Left ventricle myocardium inferior (tissue), 1 donor: ENCODE measurements around the gene TSKU. TPM values are rescaled to one million over a fixed set of nuclear protein-coding genes. Genes with fewer than 3 reads are reported as not detected.

Source experiments
- DNase-seq: peaks from one replicate; pipeline ENCODE4 v3.0.0-alpha.2; 2020
- H3K27ac ChIP-seq: fragments of 200-600 bp; replicated peaks from 2 replicates; pipeline ENCODE4 v1.8.0; 2021
- H3K27me3 ChIP-seq: fragments of 200-600 bp; 2 replicates; pipeline ENCODE4 v1.8.0; 2021; ENCODE audit warnings: low read depth
- H3K36me3 ChIP-seq: fragments of 200-600 bp; 2 replicates; pipeline ENCODE4 v1.8.0; 2021
- H3K4me1 ChIP-seq: fragments of 200-600 bp; 2 replicates; pipeline ENCODE4 v1.8.0; 2021
- H3K4me3 ChIP-seq: fragments of 200-600 bp; 2 replicates; pipeline ENCODE4 v1.8.0; 2021; ENCODE audit warnings: mild to moderate bottlenecking, moderate library complexity
- H3K9me3 ChIP-seq: fragments of 200-600 bp; replicated peaks from 2 replicates; pipeline ENCODE4 v1.8.0; 2021
- intact Hi-C: fragments of 100-400 bp; cut with micrococcal nuclease; formaldehyde crosslinking; loops from one replicate; pipeline ENCODE4 v1.11.0; 2022
- total RNA-seq: library from RNA; stranded (reverse); fragmentation: NEBNext Ultra II Directional; extraction: Animal tissue kit (Norgen Biotek cat#: 25700); gene quantifications from one replicate; pipeline ENCODE4 v1.2.1, GENCODE V29; 2021
- TF ChIP-seq, protein P1 (sequence below): fragments of 200-600 bp; IDR thresholded peaks from 2 replicates; pipeline ENCODE4 v1.8.0; 2021; ENCODE audit warnings: antibody characterized with exemption, mild to moderate bottlenecking, borderline replicate concordance
- donor health status: DM: no; HTN: yes; CAD: no; lungs with severe emphysema.

The TSKU gene
- total RNA-seq, 1 donor from 2014 or later, result 12.1 TPM

DNA sequence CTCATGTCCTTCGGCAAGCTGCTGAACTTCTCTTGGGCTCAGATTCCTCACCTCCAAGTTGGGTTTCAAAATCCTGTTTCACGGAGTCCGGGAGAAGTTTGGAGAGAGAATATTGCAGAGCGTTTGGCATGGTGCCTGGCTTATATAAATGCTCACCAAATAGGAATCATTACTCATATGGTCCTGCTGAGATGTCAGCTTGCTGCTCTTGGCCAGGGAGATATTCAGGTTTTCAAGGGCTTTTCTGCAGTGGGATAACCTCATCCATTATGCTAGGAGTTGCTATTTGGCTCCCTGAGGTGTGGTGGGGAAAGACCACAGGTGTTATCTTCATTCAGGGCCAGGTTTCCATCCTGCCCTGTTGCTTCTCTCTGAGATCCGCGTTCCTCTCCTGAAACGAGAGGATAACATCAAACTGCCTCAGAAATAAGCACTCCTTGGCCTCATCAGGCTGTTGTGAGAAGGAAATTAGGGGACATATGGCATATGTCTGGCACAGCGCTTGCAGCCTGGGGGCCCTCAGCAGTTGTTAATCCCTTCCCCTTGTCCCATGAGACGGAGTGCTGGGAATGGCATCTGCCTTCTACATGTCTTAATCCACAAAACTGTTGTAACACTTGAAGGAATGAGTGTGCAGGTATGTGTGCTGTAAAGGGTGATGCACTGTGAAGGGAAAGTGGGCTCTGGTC lies 47.6 kb downstream of the TSKU start:
- intact Hi-C loops, result no loop called here
- no peaks in the 10 kb centered on the region for H3K27me3 ChIP-seq
- no peak overlapping the region for H3K4me3 ChIP-seq
- peaks cover 9% of the 10 kb centered on the region for H3K4me1 ChIP-seq
- no peak for DNase-seq
- no peak overlapping the region for H3K27ac ChIP-seq
- TF ChIP-seq, protein P1, sequence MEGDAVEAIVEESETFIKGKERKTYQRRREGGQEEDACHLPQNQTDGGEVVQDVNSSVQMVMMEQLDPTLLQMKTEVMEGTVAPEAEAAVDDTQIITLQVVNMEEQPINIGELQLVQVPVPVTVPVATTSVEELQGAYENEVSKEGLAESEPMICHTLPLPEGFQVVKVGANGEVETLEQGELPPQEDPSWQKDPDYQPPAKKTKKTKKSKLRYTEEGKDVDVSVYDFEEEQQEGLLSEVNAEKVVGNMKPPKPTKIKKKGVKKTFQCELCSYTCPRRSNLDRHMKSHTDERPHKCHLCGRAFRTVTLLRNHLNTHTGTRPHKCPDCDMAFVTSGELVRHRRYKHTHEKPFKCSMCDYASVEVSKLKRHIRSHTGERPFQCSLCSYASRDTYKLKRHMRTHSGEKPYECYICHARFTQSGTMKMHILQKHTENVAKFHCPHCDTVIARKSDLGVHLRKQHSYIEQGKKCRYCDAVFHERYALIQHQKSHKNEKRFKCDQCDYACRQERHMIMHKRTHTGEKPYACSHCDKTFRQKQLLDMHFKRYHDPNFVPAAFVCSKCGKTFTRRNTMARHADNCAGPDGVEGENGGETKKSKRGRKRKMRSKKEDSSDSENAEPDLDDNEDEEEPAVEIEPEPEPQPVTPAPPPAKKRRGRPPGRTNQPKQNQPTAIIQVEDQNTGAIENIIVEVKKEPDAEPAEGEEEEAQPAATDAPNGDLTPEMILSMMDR, result no peak
- H3K36me3 ChIP-seq, result no peaks in the 10 kb centered on the region
- H3K9me3 ChIP-seq, result no peaks in the 10 kb centered on the region

- Histone ChIP-seq H3K27ac (no peak overlapping the region), H3K4me1 (peaks cover 16% of the 10 kb centered on the region), H3K27me3 (no peaks in the 10 kb centered on the region), H3K36me3 (no peaks in the 10 kb centered on the region), H3K4me3 (no peak overlapping the region), H3K9me3 (no peaks in the 10 kb centered on the region)
- TF ChIP-seq, protein P1, result no peak
- DNase-seq, result no peak
- intact Hi-C loops, result no loop called here
Measured at GRCh38 chr11:76831686-76832310, 48.6 kb downstream of the TSKU start.

GRCh38 chr11:76832361-76832760 lies 49.2 kb downstream of the TSKU start:
- Histone ChIP-seq H3K27me3 (no peaks in the 10 kb centered on the region), H3K4me3 (no peak overlapping the region), H3K9me3 (no peaks in the 10 kb centered on the region), H3K27ac (no peak overlapping the region), H3K36me3 (no peaks in the 10 kb centered on the region), H3K4me1 (peaks cover 22% of the 10 kb centered on the region)
- no peak for DNase-seq
- intact Hi-C loops, result no loop called here
- TF ChIP-seq, protein P1, result no peak

DNA sequence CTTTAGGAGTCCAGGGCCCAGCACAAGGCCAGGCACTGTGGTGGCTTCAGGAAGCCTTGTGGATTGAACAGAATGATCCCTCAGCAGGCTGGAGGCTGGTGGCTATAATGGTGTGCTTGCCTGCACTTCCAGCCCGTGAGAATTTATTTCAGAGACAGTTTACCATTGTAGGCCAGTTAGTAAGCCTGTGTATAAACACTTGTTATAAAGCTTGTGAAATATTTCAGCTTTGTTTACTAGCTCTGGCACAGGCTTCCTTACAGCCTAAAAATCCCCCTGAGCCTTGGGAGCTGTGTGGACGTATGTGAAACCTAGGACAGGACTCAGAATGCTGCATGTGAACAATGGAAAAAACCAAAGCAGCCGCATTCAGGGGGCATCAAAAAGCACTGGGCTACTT lies 51.0 kb downstream of the TSKU start:
- Histone ChIP-seq H3K27me3 (no peaks in the 10 kb centered on the region), H3K27ac (no peak overlapping the region), H3K9me3 (no peaks in the 10 kb centered on the region), H3K36me3 (no peaks in the 10 kb centered on the region), H3K4me3 (no peak overlapping the region), H3K4me1 (peaks cover 40% of the 10 kb centered on the region)
- intact Hi-C loops, result no loop called here
- TF ChIP-seq, protein P1, result no peak
- DNase-seq, result no peak

- H3K36me3 ChIP-seq, result no peaks in the 10 kb centered on the region
- H3K4me3 ChIP-seq, result no peak overlapping the region
- no peaks in the 10 kb centered on the region for H3K9me3 ChIP-seq
- TF ChIP-seq, protein P1, result no peak
- no peak for DNase-seq
- H3K27me3 ChIP-seq, result no peaks in the 10 kb centered on the region
- H3K27ac ChIP-seq, result no peak overlapping the region
- peaks cover 43% of the 10 kb centered on the region for H3K4me1 ChIP-seq
- intact Hi-C loops, result no loop called here
Measured at GRCh38 chr11:76835036-76835435, 51.9 kb downstream of the TSKU start.
